K562 (cell line): ENCODE results near the gene RHEBL1. TPM values are rescaled to one million over a fixed set of nuclear protein-coding genes. Genes with fewer than 3 reads are reported as not detected.
A peak's percentile ranks its signal among the peaks of the same experiment; 100 is the strongest.

ENCODE experiments used
- BCL6 ChIP-seq: fragments of 250-450 bp; sonication (Bioruptor Pico); IDR thresholded peaks from 2 replicates; pipeline ENCODE4 v1.4.0; 2020
- BRD4 ChIP-seq: fragments of 200-600 bp; sonication (generic); IDR thresholded peaks from 2 replicates; pipeline ENCODE4 v1.6.1; 2017; ENCODE audit warnings: inconsistent platforms
- CBFA2T2 ChIP-seq: fragments of 450-650 bp; conservative IDR thresholded peaks from 2 replicates; pipeline ENCODE4 v1.6.1; 2017; ENCODE audit warnings: mild to moderate bottlenecking
- FOXA1 ChIP-seq: fragments of 450-650 bp; IDR thresholded peaks from 2 replicates; pipeline ENCODE4 v1.6.1; 2016; ENCODE audit warnings: mild to moderate bottlenecking, borderline replicate concordance
- KDM5B ChIP-seq: fragments of 200-600 bp; sonication (generic); IDR thresholded peaks from 2 replicates; pipeline ENCODE4 v1.6.1; 2012; ENCODE audit warnings: low read depth, mild to moderate bottlenecking, moderate library complexity, low read length, control low read depth, inconsistent platforms; ENCODE audit not compliant: insufficient replicate concordance
- POLR2AphosphoS5 ChIP-seq: IDR thresholded peaks from 2 replicates; pipeline ENCODE4 v1.6.1; 2011; ENCODE audit warnings: mild to moderate bottlenecking, low read depth, low read length, moderate library complexity; ENCODE audit not compliant: control insufficient read depth, insufficient read depth
- PTBP1 ChIP-seq: fragments of 200-400 bp; formaldehyde crosslinking; IDR thresholded peaks from 2 replicates; pipeline ENCODE4 v1.6.1; 2017; ENCODE audit warnings: low read depth, low read length
- PURB ChIP-seq: sonication (generic); formaldehyde crosslinking; IDR thresholded peaks from 2 replicates; pipeline ENCODE4 v1.9.0; 2021; ENCODE audit warnings: low read depth, mild to moderate bottlenecking, missing genetic modification reagents
- SMAD2 ChIP-seq: fragments of 150-350 bp; IDR thresholded peaks from 2 replicates; pipeline ENCODE4 v1.6.1; 2014; ENCODE audit warnings: low read depth, mild to moderate bottlenecking, low read length
- SMARCA5 ChIP-seq: fragments of 450-650 bp; IDR thresholded peaks from 2 replicates; pipeline ENCODE4 v1.6.1; 2016
- SPI1 ChIP-seq: IDR thresholded peaks from 2 replicates; pipeline ENCODE4 v1.6.1; 2011; ENCODE audit warnings: low read depth, low read length, control low read depth, borderline replicate concordance
- ZNF695 ChIP-seq: fragments of 450-650 bp; formaldehyde crosslinking; IDR thresholded peaks from 2 replicates; pipeline ENCODE4 v1.4.0; 2020; ENCODE audit warnings: mild to moderate bottlenecking, moderate library complexity
- ZNF778 ChIP-seq: fragments of 450-650 bp; formaldehyde crosslinking; IDR thresholded peaks from 2 replicates; pipeline ENCODE4 v1.4.0; 2020; ENCODE audit warnings: mild to moderate bottlenecking, moderate library complexity
- polyA plus RNA-seq, 8 experiments: library from polyadenylated mRNA; depleted of rRNA in 4 of 8; stranded (reverse) in 5 of 8; unstranded in 3 of 8; fragments of >200 nt; fragmentation: Nextera tagmentation in 2 of 8; fragmentation: Illumina TruSeq in 1 of 8; extraction: Ambion mirVana in 2 of 8; extraction: Trizol in 1 of 8; gene quantifications; 2 replicates each; pipeline versions ENCODE4 v1.2.1 to v1.2.3, GENCODE V29; 2011 to 2014; ENCODE audit warnings: inconsistent platforms in 1 of 8, missing spikeins in 1 of 8
- total RNA-seq, 7 experiments: library from RNA; depleted of rRNA in 6 of 7; stranded (reverse); fragments of >200 nt in 6 of 7; fragmentation: Illumina TruSeq in 2 of 7; extraction: Trizol in 2 of 7; gene quantifications; 2 replicates each; pipeline versions ENCODE4 v1.2.1 to v1.2.3, GENCODE V29; 2011 to 2021; ENCODE audit warnings: low replicate concordance in 1 of 7
- TF ChIP-seq, protein P1 (sequence below): IDR thresholded peaks from 2 replicates; pipeline ENCODE4 v1.6.1; 2011; ENCODE audit warnings: borderline replicate concordance, low read depth, mild to moderate bottlenecking, moderate library complexity, low read length; ENCODE audit not compliant: insufficient read depth, poor library complexity, severe bottlenecking
- TF ChIP-seq, protein P2 (sequence below): fragments of 250-450 bp; sonication (Bioruptor Pico); IDR thresholded peaks from 2 replicates; pipeline ENCODE4 v1.5.1; 2021; ENCODE audit warnings: mild to moderate bottlenecking
- TF ChIP-seq, protein P3 (sequence below): fragments of 450-650 bp; IDR thresholded peaks from 2 replicates; pipeline ENCODE4 v1.6.1; 2016; ENCODE audit warnings: low read depth, mild to moderate bottlenecking, moderate library complexity
- TF ChIP-seq, protein P4 (sequence below): fragments of 450-650 bp; formaldehyde crosslinking; IDR thresholded peaks from 2 replicates; pipeline ENCODE4 v1.4.0; 2020; ENCODE audit warnings: mild to moderate bottlenecking, moderate library complexity
- TF ChIP-seq, protein P5 (sequence below): fragments of 450-650 bp; IDR thresholded peaks from 2 replicates; pipeline ENCODE4 v1.6.1; 2016; ENCODE audit warnings: antibody characterized with exemption

The RHEBL1 gene
- total and polyA plus RNA-seq, 9 of the 15 experiments (the other 6 are each of a cell fraction or from before 2014, with no cell fraction given): 4.3 to 36.1 (median 8.2) TPM

DNA sequence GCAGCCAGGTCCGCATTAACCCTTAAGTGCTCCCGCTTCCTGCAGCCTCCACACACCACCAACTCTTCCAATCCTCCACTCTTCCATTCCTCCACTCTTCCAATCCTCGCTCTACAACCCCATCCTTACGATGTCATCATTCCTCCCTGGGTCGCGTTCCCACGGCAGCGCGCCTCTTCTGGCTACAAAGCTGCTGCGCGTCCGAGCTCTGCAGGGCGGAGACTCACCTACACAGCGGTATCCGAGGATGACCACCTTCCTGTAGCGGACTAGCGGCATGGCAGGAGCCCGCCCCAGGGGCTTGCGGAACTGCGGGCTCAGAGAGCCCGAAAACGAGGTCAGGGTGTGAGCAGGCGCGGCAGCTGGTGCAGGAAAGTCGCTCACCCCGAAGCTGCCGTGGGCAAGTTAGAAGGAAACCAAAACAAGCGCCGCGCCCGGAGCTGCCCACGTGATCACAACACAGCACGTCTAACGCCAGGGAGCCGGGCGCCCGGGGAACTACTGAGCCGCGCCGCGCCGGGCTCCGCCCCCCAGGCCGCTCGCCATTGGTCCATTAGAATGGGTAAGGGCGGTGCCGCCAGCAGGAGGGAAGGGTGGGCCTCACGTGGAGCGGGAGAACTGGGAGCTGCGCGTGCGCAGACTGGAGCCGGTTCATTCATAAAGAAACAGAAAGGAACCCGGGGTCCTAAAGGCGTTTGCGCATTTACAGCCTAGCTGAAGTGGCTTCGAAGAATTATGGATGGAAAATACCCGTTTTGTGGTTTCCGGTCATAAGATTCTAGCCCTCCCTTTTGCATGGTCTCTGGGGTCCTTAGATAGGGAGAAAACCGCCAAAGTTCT is at the start of gene RHEBL1 (continued):
- TF ChIP-seq, protein P1, sequence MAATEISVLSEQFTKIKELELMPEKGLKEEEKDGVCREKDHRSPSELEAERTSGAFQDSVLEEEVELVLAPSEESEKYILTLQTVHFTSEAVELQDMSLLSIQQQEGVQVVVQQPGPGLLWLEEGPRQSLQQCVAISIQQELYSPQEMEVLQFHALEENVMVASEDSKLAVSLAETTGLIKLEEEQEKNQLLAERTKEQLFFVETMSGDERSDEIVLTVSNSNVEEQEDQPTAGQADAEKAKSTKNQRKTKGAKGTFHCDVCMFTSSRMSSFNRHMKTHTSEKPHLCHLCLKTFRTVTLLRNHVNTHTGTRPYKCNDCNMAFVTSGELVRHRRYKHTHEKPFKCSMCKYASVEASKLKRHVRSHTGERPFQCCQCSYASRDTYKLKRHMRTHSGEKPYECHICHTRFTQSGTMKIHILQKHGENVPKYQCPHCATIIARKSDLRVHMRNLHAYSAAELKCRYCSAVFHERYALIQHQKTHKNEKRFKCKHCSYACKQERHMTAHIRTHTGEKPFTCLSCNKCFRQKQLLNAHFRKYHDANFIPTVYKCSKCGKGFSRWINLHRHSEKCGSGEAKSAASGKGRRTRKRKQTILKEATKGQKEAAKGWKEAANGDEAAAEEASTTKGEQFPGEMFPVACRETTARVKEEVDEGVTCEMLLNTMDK: peak; percentile 48
- TF ChIP-seq SMAD2: no peak
- TF ChIP-seq, protein P2, sequence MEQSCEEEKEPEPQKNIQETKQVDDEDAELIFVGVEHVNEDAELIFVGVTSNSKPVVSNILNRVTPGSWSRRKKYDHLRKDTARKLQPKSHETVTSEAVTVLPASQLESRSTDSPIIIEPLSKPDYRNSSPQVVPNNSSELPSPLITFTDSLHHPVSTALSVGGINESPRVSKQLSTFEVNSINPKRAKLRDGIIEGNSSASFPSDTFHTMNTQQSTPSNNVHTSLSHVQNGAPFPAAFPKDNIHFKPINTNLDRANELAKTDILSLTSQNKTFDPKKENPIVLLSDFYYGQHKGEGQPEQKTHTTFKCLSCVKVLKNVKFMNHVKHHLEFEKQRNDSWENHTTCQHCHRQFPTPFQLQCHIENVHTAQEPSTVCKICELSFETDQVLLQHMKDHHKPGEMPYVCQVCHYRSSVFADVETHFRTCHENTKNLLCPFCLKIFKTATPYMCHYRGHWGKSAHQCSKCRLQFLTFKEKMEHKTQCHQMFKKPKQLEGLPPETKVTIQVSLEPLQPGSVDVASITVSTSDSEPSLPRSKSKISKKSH (CRISPR knock-in tag): no peak
- TF ChIP-seq, protein P3, sequence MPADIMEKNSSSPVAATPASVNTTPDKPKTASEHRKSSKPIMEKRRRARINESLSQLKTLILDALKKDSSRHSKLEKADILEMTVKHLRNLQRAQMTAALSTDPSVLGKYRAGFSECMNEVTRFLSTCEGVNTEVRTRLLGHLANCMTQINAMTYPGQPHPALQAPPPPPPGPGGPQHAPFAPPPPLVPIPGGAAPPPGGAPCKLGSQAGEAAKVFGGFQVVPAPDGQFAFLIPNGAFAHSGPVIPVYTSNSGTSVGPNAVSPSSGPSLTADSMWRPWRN: no peak
- TF ChIP-seq, protein P4, sequence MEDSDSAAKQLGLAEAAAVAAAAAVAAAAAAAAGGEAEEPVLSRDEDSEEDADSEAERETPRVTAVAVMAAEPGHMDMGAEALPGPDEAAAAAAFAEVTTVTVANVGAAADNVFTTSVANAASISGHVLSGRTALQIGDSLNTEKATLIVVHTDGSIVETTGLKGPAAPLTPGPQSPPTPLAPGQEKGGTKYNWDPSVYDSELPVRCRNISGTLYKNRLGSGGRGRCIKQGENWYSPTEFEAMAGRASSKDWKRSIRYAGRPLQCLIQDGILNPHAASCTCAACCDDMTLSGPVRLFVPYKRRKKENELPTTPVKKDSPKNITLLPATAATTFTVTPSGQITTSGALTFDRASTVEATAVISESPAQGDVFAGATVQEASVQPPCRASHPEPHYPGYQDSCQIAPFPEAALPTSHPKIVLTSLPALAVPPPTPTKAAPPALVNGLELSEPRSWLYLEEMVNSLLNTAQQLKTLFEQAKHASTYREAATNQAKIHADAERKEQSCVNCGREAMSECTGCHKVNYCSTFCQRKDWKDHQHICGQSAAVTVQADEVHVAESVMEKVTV: no peak
- TF ChIP-seq CBFA2T2: peak; percentile 76
- no peak for TF ChIP-seq BRD4
- TF ChIP-seq, protein P5, sequence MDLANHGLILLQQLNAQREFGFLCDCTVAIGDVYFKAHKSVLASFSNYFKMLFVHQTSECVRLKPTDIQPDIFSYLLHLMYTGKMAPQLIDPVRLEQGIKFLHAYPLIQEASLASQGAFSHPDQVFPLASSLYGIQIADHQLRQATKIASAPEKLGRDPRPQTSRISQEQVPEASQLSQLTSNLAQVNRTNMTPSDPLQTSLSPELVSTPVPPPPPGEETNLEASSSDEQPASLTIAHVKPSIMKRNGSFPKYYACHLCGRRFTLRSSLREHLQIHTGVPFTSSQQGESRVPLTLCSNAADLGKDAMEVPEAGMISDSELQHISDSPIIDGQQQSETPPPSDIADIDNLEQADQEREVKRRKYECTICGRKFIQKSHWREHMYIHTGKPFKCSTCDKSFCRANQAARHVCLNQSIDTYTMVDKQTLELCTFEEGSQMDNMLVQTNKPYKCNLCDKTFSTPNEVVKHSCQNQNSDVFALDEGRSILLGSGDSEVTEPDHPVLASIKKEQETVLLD: peak; percentile 88
- no peak for TF ChIP-seq PURB (CRISPR knock-in tag)
- no peak for TF ChIP-seq ZNF778 (CRISPR knock-in tag)
- no peak for TF ChIP-seq KDM5B
- TF ChIP-seq BCL6 (CRISPR knock-in tag): no peak
- TF ChIP-seq PTBP1: no peak
- TF ChIP-seq SMARCA5: peak; percentile 58; the same call in 1 of the 2 replicates
- TF ChIP-seq SPI1: 0 out of 2 replicates have a peak, but pooled peaks have one; percentile 5
- no peak for TF ChIP-seq ZNF695 (CRISPR knock-in tag)
- 0 out of 2 replicates have a peak, but pooled peaks have one; percentile 20 for TF ChIP-seq POLR2AphosphoS5
- no peak for TF ChIP-seq FOXA1
